Measurements from ENCODE around the gene UTF1.

- TF ChIP-seq ESRRA (IDR thresholded peaks at IDR 0.05; ENCODE audit: borderline replicate concordance, low read depth) (no peak), MAZ (CRISPR knock-in tag; conservative IDR thresholded peaks at IDR 0.05 in 1 of 2, IDR thresholded peaks at IDR 0.05 in 1 of 2) (no peak), MXI1 (IDR thresholded peaks at IDR 0.05; ENCODE audit: low read depth, low read length) (no peak), CTCF (IDR thresholded peaks at IDR 0.05 in 2 of 3, conservative IDR thresholded peaks at IDR 0.05 in 1 of 3; ENCODE audit: insufficient read depth in 2 of 3, low read depth in 1 of 3, low read length in 3 of 3) (no peak), TBP (optimal IDR thresholded peaks at IDR 0.05; ENCODE audit: low read depth, low read length) (no peak), GTF2E2 (tag; IDR thresholded peaks at IDR 0.05) (no peak)
- TF ChIP-seq, protein P1, sequence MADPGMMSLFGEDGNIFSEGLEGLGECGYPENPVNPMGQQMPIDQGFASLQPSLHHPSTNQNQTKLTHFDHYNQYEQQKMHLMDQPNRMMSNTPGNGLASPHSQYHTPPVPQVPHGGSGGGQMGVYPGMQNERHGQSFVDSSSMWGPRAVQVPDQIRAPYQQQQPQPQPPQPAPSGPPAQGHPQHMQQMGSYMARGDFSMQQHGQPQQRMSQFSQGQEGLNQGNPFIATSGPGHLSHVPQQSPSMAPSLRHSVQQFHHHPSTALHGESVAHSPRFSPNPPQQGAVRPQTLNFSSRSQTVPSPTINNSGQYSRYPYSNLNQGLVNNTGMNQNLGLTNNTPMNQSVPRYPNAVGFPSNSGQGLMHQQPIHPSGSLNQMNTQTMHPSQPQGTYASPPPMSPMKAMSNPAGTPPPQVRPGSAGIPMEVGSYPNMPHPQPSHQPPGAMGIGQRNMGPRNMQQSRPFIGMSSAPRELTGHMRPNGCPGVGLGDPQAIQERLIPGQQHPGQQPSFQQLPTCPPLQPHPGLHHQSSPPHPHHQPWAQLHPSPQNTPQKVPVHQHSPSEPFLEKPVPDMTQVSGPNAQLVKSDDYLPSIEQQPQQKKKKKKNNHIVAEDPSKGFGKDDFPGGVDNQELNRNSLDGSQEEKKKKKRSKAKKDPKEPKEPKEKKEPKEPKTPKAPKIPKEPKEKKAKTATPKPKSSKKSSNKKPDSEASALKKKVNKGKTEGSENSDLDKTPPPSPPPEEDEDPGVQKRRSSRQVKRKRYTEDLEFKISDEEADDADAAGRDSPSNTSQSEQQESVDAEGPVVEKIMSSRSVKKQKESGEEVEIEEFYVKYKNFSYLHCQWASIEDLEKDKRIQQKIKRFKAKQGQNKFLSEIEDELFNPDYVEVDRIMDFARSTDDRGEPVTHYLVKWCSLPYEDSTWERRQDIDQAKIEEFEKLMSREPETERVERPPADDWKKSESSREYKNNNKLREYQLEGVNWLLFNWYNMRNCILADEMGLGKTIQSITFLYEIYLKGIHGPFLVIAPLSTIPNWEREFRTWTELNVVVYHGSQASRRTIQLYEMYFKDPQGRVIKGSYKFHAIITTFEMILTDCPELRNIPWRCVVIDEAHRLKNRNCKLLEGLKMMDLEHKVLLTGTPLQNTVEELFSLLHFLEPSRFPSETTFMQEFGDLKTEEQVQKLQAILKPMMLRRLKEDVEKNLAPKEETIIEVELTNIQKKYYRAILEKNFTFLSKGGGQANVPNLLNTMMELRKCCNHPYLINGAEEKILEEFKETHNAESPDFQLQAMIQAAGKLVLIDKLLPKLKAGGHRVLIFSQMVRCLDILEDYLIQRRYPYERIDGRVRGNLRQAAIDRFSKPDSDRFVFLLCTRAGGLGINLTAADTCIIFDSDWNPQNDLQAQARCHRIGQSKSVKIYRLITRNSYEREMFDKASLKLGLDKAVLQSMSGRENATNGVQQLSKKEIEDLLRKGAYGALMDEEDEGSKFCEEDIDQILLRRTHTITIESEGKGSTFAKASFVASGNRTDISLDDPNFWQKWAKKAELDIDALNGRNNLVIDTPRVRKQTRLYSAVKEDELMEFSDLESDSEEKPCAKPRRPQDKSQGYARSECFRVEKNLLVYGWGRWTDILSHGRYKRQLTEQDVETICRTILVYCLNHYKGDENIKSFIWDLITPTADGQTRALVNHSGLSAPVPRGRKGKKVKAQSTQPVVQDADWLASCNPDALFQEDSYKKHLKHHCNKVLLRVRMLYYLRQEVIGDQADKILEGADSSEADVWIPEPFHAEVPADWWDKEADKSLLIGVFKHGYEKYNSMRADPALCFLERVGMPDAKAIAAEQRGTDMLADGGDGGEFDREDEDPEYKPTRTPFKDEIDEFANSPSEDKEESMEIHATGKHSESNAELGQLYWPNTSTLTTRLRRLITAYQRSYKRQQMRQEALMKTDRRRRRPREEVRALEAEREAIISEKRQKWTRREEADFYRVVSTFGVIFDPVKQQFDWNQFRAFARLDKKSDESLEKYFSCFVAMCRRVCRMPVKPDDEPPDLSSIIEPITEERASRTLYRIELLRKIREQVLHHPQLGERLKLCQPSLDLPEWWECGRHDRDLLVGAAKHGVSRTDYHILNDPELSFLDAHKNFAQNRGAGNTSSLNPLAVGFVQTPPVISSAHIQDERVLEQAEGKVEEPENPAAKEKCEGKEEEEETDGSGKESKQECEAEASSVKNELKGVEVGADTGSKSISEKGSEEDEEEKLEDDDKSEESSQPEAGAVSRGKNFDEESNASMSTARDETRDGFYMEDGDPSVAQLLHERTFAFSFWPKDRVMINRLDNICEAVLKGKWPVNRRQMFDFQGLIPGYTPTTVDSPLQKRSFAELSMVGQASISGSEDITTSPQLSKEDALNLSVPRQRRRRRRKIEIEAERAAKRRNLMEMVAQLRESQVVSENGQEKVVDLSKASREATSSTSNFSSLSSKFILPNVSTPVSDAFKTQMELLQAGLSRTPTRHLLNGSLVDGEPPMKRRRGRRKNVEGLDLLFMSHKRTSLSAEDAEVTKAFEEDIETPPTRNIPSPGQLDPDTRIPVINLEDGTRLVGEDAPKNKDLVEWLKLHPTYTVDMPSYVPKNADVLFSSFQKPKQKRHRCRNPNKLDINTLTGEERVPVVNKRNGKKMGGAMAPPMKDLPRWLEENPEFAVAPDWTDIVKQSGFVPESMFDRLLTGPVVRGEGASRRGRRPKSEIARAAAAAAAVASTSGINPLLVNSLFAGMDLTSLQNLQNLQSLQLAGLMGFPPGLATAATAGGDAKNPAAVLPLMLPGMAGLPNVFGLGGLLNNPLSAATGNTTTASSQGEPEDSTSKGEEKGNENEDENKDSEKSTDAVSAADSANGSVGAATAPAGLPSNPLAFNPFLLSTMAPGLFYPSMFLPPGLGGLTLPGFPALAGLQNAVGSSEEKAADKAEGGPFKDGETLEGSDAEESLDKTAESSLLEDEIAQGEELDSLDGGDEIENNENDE (IDR thresholded peaks at IDR 0.05; ENCODE audit: low read depth, low read length): no peak
These were observed 29.9 kb upstream of the UTF1 start for GRCh38 chr10:133199992-133200611.

Data from K562 (cell line).